ENCODE data around the gene ATRIP.

DNA sequence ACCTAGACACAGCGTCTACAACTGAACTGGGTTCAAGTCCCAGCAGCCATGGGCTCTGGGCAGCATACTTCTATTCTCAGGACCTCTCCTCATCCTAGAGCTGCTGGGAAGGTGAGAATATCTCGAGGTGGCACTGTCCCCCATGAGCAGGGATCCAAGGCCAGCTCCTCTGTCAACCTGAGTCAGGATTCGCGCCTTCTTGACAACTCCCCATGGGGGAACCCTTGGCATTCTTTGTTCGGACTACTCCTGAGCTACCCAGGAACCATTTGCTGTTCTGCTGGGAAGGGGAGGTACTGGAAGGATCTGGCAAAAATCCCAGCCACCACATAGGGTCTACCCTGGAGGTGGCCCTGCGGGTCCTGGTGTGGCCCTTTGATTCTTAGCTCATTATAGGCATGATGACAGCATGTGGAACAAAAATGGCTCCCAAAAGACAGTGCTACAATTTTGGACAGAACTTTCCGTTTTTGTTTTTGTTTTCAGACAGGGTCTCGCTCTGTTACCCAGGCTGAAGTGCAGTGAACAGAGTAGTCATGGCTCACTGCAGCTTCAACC, 38.9 kb upstream of the ATRIP start:
- TF ChIP-seq, protein P1, sequence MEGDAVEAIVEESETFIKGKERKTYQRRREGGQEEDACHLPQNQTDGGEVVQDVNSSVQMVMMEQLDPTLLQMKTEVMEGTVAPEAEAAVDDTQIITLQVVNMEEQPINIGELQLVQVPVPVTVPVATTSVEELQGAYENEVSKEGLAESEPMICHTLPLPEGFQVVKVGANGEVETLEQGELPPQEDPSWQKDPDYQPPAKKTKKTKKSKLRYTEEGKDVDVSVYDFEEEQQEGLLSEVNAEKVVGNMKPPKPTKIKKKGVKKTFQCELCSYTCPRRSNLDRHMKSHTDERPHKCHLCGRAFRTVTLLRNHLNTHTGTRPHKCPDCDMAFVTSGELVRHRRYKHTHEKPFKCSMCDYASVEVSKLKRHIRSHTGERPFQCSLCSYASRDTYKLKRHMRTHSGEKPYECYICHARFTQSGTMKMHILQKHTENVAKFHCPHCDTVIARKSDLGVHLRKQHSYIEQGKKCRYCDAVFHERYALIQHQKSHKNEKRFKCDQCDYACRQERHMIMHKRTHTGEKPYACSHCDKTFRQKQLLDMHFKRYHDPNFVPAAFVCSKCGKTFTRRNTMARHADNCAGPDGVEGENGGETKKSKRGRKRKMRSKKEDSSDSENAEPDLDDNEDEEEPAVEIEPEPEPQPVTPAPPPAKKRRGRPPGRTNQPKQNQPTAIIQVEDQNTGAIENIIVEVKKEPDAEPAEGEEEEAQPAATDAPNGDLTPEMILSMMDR (IDR thresholded peaks at IDR 0.05): no peak
- TF ChIP-seq ELF1 (IDR thresholded peaks at IDR 0.05) (no peak), TAF1 (IDR thresholded peaks at IDR 0.05; ENCODE audit: borderline replicate concordance, low read depth, low read length) (no peak), EZH2phosphoT487 (IDR thresholded peaks at IDR 0.05; ENCODE audit: borderline replicate concordance, low read depth) (no peak)
